DOHH2 (cell line): Measurements from ENCODE around the gene FNDC4.

Experiments
- EZH2phosphoT487 ChIP-seq: fragments of 200-600 bp; sonication (generic); IDR thresholded peaks from 2 replicates; pipeline ENCODE4 v1.6.1; 2017; ENCODE audit warnings: borderline replicate concordance, mild to moderate bottlenecking, antibody characterized with exemption, low read length, moderate library complexity, mixed read lengths
- TF ChIP-seq, protein P1 (sequence below): fragments of 200-600 bp; sonication (generic); IDR thresholded peaks from one replicate; pipeline ENCODE4 v1.5.1; 2014; ENCODE audit warnings: antibody characterized with exemption, mild to moderate bottlenecking, low read depth, low read length; ENCODE audit not compliant: poor library complexity, severe bottlenecking

DNA sequence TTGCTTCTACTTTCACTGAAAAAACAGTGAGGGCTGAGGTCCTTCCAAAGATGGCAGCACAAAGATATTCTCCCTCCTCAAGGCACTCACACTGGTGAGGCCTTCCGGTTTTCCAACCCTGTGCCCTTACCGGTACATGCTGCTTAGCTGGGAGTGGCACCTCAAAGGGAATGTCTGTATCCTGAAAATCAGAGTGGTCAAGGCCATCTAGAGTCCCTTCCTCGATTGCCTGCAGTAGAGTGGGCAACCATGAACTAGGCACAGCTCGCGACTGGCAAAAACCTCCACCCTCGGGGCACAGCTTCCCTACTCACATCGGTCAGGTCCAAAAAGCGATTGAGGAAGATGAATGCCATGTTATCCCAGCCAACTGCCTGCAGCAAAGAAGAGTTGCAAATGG, 49.4 kb downstream of the FNDC4 start:
- TF ChIP-seq, protein P1, sequence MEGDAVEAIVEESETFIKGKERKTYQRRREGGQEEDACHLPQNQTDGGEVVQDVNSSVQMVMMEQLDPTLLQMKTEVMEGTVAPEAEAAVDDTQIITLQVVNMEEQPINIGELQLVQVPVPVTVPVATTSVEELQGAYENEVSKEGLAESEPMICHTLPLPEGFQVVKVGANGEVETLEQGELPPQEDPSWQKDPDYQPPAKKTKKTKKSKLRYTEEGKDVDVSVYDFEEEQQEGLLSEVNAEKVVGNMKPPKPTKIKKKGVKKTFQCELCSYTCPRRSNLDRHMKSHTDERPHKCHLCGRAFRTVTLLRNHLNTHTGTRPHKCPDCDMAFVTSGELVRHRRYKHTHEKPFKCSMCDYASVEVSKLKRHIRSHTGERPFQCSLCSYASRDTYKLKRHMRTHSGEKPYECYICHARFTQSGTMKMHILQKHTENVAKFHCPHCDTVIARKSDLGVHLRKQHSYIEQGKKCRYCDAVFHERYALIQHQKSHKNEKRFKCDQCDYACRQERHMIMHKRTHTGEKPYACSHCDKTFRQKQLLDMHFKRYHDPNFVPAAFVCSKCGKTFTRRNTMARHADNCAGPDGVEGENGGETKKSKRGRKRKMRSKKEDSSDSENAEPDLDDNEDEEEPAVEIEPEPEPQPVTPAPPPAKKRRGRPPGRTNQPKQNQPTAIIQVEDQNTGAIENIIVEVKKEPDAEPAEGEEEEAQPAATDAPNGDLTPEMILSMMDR = no peak
- TF ChIP-seq EZH2phosphoT487 = no peak
